ENCODE data around the gene COLEC12. TPM values are rescaled to one million over a fixed set of nuclear protein-coding genes. Genes with fewer than 3 reads are reported as not detected.

The COLEC12 gene
- total RNA-seq, 4 donors from 2014 or later: 20.9 to 75.1 (median 50.4) TPM

GRCh38 chr18:515156-515815, 14.8 kb upstream of the COLEC12 start:
- TF ChIP-seq CTCF (IDR thresholded peaks at IDR 0.05; ENCODE audit: low read depth): no peak

GRCh38 chr18:513826-514530, 13.5 kb upstream of the COLEC12 start:
- no peak for TF ChIP-seq CTCF (IDR thresholded peaks at IDR 0.05; ENCODE audit: low read depth)

- no peak for TF ChIP-seq CTCF (IDR thresholded peaks at IDR 0.05; ENCODE audit: low read depth)
Measured at GRCh38 chr18:512957-513356, 12.5 kb upstream of the COLEC12 start.

GRCh38 chr18:508835-509234, 8.3 kb upstream of the COLEC12 start:
- TF ChIP-seq CTCF (IDR thresholded peaks at IDR 0.05; ENCODE audit: low read depth): no peak

- no peak for TF ChIP-seq CTCF (IDR thresholded peaks at IDR 0.05; ENCODE audit: low read depth)
Measured at GRCh38 chr18:507636-508035, 7.1 kb upstream of the COLEC12 start.

- TF ChIP-seq CTCF (IDR thresholded peaks at IDR 0.05; ENCODE audit: low read depth): no peak
Measured at GRCh38 chr18:506801-507200, 6.3 kb upstream of the COLEC12 start.

- no peak for TF ChIP-seq CTCF (IDR thresholded peaks at IDR 0.05; ENCODE audit: low read depth)
Measured at GRCh38 chr18:506264-506663, 5.8 kb upstream of the COLEC12 start.
